Stimulated activated CD8-positive, alpha-beta memory T cell treated with anti-CD3 and anti-CD28 coated beads, Interleukin-4, amount 100 ng/mL, for 1 hour (primary cell): ENCODE data around the gene KRT15.

ENCODE experiments used
- DNase-seq, 2 donors: peaks; one replicate each; pipeline ENCODE4 v3.0.0-alpha.2; 2020; ENCODE audit warnings: low read depth in 2 of 2, low spot score in 1 of 2

The KRT15 gene

DNA sequence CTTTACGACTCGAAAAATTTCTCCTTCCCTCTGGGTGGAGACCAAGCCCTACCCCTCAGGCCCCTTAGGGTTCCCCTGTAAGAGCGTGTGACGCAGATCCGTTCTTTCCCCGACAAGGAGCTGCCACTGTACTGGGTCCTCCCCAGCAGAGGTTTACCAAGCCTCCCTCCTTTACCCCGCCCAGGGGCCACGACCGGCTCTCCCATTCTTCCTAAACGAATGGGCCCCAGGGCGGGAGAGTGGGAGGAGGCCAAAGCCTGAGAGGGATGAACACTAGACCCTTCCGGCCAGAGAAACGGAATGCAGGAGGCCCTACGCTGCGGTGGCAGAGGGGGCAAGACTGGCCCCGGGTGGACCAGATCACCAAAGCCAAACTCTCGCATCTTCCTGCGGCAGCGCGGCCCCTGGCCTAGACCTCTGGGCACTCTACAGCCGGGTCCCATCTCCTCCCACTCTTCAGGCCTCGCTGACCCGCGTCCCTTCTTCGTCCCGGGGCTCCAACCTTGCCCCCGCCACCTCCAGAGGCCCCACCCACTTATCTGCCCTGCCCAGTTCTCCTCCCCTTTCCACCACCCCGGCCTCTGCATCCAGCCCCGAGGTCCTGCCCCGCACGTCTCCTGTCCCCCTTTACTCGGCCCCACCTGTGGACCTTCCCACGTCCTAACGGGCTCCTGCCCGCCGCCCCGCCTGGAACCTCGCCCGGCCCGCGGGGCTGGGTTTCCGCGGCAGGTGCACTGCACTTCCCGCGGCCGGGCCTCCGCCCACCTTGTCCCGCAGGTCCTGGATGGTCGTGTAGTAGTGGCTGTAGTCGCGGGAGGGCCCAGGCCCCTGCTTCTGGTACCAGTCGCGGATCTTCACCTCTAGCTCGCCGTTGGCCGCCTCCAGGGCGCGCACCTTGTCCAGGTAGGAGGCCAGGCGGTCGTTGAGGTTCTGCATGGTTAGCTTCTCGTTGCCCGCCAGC, 8.7 kb upstream of the KRT15 start:
- no peak for DNase-seq

DNA sequence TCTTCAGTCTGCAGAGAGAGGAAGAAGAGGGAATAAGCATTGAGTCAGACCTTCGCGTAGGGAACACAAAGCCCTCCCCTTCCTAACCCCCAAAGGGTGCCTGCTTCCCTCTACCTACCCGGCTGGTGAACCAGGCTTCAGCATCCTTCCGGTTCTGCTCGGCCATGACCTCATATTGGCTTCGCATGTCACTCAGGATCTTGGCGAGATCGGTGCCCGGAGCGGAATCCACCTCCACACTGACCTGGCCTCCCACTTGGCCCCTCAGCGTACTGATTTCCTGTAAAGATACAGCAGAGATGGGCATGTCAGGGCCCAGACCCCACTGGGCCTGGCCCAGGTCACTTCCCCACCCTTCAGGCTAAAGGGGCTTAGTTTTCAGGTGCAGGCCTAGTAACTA, 5.6 kb upstream of the KRT15 start:
- DNase-seq: no peak

DNA sequence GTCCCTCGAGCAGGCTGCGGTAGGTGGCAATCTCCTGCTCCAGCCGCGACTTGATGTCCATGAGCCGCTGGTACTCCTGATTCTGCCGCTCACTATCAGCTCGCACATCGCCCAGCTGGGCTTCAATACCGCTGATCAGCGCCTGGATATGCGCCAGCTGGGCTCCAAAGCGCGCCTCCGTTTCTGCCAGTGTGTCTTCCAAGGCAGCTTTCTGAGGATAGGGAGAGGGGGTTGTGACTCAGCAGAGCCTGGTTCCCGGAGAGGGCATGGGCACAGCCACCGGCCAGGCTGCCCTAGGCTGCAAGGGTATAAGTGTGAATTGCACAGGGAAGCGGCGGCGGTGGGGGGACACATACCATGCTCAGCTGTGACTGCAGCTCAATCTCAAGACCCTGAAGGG, 5.1 kb upstream of the KRT15 start:
- no peak for DNase-seq

DNA sequence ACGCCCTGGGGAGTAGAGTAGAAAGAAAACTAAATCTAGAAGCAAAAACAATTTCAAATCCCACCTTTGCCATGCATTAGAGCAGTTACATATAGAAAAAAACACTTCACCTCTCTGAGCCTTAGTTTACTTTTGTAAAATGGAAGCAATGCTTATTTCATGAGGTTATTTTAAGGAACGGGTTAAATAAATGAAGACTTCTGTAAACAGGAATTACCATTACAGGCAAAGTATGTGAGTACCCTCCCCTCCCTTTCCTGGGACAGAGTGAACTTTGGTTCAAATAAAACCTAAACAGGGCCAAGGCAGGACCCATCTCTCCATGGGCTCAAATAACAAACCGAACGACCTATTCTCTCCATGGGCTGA, 4.5 kb upstream of the KRT15 start:
- no peak for DNase-seq

DNA sequence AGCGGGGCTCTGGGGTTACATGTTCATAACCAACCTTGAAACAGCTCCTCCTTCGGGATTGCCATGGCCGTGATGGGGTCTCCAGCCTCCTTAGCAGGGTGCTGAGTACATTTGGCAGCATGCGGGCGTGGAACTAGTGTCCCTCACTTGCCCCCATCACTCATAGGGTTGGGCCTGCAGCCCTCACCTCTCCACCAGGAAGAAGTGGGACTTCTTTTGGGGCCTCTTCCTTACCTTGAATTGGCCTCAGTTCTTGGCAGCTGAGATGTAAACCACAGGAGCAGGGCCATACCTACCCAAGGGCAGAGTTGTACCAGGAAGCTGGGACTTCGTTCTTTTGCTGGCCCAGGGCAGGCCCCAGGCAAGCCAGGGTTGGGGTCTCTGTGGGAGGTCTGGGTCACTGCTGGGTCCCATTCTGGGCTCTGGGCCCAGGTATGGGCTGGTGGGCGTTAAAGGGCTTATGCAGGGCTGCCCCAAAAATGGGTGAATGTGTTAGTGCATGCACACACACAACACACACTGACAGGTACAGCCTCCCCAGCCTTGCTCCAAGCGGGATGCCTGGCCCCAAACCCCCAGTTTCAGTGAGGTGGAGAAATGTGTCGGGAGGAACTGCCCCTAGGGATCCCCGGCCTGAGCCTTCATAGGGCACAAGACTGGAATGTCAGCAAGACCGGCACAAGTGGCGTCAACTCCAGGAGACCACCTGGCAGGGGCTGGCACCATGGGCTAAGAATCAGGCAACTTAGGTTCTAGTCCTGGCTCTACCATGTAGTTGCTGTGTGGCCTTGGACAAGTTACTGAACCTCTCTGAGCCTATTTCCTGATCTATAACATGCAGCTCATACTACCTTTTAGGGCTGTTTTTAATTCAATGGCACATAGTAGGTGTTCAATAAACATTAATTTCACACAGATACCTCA, 3.9 kb upstream of the KRT15 start:
- DNase-seq: no peak

DNA sequence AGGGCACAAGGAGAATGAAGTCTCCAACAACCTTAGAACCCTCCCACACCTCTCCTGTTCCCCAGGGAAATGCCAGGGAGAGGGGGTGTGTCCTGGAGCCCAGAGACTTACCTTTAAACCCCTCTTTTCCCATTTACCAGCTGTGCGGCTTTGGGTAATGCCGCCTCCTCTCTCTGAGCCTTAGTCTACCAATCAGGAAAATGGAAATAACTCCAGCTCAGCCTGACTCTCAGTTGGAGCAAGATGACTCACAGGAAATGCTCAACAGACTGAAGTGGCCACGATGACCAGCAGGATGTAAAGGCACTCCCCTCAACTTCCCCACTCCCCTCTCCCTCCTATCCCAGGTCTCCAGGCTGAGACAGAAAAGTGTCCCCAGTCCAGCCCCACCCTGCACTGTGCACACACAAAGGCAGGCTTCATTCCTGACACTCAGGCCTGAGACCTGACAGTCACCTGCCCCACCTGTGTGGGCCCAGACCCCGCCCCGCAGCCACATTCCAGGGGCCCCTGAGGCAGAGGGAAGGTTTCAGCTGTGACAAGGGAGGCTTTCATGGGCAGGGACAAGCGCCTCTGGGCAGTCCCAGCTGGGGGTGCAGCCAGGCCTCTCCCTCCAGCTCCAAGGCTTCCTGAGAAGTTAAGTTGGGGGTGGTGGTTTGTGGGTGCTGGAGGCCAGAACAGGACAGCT, 3.0 kb upstream of the KRT15 start:
- DNase-seq: no peak

DNA sequence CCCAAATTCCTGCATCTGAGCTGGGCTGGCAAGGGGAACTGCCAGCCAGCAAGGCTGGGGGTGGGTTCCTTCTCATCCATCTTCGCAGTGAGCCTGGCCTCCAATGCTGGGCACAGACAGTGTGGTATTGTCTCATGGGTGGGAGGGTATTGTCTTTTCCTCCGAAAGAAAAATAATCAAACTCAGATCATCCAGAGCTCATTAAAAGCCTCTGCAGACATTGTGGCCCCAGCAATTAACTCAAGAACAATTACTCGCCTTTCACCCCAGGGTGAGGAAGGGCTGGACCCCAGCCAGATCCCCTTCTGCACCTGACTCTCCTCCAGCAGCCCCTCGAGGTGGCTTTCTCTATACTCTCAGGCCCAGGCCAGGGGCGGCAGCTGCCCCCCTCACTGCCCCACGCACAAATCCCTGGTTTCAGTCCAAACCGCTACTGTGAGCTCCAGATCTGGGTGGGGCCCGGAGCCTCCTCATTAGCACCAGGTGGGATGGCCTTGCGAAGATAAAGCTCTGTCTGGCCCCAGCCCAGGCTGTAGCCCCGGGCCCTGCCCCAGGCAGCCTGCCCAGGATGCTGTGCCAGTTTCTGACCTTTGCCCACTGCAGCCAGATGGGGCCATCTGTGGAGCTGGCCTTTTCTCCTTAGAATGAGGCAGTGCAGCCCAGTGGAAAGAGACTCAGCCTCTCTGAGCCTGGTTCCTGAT, 2.3 kb upstream of the KRT15 start:
- DNase-seq: no peak

DNA sequence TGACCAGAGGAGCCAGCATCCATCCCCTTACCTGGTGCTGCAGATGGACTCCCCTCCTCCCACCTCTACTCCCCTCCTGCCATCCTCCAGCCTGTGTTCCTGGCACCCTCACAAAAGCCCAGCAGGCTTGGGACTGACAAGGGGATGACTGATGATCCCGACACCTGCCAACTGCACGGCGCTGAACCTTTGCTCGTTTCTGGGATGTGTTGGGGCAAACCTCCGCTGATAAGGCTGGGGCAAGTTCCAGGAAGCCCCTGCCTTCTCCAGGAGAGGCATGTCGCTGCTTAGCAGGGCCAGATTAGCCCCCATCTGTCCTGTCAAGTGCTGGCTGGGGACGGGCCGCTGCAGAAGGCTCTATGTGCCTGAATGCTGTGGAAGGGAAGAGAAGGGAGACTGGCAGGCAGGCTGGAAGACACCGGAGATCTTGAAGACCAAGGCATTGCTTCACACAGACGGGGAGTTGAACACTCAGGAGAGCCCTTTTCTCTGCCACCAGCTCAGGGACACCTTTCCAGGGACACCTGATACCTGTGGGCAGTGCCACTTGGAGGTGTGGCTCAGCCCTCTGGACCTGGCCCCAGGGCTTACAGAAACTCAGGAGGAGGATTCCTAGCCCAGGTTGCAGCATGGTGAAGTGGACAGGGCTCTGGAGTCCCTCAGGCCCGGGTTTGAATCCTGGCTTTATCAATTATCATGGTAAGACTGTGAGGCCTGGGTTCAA, 973 bp upstream of the KRT15 start:
- no peak for DNase-seq

DNA sequence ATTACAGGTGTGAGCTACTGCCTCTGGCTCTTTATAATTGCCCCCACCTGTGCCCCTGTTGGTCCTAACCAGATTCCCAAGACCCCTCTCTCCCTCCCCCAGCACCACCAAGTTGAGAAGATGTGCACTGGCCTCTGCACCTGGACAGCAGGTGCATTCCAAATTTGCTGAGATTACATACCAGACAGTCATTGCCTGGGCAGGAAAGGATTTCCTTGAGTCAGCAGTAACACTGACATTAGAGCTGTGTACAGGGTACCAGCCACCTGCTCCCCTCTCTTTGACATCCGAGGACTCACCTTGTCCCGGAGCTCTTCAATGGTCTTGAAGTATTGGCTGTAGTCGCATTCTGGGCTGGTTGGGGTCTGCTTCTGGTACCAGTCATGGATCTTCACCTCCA, 659 bp downstream of the KRT15 start:
- no peak for DNase-seq

DNA sequence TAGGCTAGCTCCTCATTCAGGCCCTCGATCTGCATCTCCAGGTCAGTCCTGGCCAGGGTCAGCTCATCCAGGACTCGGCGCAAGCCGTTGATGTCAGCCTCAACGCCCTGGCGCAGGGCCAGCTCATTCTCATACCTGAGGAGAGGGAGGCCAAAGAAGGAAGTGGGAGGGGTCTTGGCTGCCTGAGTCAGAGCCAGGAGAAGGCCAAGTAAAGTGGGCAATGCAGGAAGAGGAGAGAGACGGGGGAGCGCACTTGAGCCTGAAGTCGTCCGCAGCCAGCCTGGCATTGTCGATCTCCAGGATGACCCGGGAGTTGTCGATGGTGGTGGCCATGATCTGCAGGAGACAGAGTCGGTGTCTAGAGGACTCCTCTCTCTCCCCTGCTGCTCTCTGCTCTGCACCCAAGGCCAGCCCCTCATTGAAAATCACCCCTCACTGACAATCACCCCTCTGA, 1.8 kb downstream of the KRT15 start:
- no peak for DNase-seq

DNA sequence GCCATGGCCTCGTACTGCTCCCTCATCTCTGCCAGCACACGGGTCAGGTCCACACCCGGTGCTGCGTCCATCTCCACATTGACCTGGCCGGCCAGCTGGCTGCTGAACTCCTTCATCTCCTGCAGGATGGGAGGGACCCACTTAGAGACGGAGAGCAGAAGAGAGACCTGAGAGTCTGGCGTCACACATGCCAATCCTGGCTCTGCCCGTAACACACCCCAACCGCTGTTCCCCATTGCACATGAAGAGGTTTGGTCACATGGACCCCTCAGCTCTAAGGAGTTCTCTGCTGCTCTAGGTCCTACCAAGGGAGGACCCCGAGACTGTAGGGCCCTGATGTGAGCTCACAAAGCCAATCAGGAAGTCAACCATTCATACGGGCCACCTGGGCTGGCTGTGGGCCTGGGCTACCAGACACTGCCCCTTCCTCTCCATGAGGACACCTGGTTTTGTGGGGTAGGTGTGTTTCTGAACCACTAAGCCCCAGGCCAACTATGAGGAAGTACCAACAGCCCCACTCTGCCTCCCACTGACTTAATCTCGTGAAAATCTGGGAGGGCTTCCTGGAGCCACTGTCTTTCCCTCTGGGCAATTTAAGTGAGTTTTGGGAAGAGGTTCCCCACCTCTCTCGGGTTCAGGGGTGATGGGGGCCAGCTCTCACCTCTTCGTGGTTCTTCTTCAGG, 2.4 kb downstream of the KRT15 start:
- no peak for DNase-seq

DNA sequence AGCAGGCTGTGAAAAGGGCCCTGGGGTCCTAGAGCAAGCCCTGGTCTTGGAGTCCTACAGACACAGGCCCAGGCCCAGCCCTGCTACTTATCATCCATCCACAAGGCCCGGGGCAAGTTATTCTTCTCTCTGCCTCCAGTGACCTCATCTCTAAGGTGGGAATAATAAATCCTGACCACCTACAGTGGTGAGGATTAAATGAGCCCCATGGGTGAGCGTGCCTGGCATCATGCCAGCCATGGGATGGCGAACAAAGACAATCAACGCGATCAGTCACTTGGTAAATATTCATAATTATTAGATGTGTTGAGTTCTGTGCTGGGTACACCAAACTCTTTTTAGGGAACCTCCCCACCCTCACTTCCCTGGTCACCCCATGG, 5.5 kb downstream of the KRT15 start:
- no peak for DNase-seq

DNA sequence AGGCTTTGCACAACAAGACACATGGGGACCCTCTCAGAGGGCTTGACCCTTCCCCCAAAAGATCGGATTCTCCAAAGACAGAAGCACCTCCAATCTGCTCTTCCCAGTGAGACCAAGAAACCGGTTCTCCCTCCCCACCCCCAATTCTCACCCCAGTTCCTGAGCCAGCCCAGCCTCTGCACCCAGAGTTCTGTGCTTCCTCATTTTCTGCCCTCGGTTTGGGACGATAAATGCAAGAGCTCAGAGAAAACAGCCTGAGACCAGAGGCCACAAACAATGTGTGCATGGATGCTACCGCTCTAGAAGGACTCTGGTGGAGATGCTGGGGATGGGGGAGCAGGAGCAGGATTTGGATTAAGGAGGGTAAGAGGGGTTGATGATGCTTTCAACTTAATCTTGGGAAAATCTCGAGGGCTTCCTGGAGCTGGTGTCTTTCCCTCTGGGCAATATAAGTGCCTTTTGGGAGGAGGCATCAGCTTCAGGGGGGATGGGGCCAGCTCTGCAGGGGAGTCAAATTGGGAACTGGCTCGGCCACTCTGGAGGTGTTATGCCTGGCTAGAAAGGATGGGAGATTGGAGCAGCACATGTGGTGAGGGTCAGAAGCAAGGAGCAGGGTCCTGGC, 6.0 kb downstream of the KRT15 start:
- no peak for DNase-seq

DNA sequence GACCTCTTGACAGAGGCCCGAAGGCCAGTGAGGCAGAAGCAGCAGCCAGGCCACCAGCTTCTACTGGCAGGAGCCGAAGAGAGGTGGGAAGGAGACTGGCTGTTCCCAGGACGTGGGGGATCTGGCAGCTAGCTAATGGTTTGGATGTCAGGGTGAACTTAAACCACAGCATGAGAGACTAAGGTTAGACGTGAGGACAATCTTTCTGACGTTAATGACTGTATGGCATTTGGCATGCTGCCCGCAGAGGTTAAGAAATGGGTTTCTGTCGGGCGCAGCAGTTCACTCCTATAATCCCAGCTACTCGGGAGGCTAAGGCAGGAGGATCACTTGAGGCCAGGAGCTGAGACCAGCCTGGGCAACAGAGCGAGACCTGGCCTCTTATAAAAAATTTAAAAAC, 7.0 kb downstream of the KRT15 start:
- DNase-seq: no peak

DNA sequence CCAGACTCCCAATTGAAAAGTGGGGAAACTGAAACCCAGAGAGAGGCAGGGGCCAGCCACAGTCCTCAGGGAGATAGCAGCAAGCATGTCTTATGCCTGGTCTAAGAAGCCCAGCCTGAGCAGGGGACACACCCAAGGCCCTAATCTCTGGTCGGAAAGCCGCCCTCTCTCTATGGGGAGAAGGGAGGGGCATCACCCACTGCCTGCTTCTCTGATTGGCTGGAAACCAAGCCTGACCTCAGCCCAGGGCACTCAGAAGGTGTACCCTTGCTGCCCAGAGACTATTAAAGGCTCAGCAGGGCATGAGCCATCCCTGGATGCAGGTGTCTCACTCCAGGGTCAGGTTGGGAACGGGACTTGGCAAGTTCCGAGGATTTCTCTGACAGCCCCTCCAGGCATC, 7.6 kb downstream of the KRT15 start:
- DNase-seq: no peak

DNA sequence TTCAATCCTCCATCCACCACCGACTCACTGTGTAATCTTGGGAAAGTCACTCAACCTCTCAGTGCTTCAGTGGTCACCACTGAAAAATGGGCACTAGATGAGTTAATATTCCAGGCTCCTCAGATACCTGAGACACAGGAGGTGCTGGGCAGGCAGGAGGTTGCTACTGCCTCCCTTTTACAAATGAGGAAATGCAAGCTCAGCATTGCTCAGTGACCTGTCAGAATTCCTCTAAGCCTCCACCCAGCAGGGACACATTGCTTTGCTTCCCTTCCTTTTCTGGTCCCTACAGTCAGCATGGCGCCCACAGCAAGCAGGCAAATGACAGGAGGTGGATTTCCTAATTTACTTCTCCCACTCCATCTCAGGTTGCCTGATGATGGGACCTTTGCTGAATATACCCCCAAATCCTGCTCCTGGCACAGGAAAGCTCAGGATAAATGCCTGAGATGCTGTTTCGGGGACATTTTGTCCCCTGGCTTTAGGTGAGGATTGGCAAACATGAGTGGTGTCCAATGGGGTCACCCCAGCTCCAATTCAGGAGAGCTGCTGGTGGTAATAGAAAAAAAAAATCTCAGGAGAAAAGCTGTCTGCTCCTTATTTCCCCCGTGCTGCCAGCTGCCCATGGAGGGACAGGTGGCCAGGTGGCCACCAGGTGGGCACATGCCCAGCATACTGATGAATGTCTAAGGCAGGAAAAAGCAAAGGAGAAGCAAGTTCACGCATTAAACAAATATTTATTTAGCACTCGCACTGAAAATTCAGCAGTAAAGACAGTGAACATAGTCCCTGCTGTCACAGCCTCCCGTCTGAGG, 8.2 kb downstream of the KRT15 start:
- DNase-seq: no peak

DNA sequence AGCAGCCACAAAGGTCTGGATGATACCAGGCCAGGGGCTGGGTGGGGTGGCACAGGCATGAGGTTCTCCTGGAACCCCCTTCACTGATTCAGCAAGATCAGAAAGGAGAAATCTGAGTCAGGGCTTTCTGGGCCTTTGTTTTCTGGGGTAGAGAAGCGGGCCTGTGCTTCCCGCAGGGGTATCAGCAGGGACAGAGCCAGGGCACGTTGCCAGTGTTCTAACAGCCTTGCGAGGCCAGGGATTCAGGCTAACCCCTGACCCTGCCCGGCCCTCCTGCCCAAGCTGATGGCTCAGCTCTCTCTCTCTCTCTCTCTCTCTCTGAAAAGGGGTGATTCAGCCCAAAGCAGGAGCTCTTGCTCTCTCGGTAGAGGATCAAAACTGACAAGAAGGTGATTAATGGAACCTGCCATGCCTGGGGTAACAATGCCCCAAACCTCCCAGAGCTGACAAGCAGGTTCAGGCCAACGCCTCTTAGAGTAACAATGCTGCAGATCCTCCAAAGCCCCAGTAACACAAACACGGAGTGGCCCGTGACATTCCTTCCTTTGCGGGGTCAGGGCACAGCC, 11.3 kb downstream of the KRT15 start:
- no peak for DNase-seq
